NT2/D1 (cell line): ENCODE data around the gene ESR2.

Experiments used
- DNase-seq: peaks from one replicate; pipeline ENCODE4 v3.0.0-alpha.2; 2011; ENCODE audit warnings: low read depth, low spot score
- H3K27me3 ChIP-seq: 2 replicates; pipeline ENCODE4 v1.6.0; 2011; ENCODE audit warnings: mild to moderate bottlenecking; ENCODE audit not compliant: insufficient read length, insufficient read depth
- H3K36me3 ChIP-seq: 2 replicates; pipeline ENCODE4 v1.6.1; 2011; ENCODE audit warnings: mild to moderate bottlenecking, low read length, mixed read lengths; ENCODE audit not compliant: insufficient read depth, insufficient read length
- H3K4me1 ChIP-seq: 2 replicates; pipeline ENCODE4 v1.5.1; 2011; ENCODE audit not compliant: insufficient read depth, insufficient read length
- H3K4me3 ChIP-seq: 2 replicates; pipeline ENCODE4 v1.5.1; 2011; ENCODE audit warnings: low read depth; ENCODE audit not compliant: insufficient read length
- H3K9ac ChIP-seq: 2 replicates; pipeline ENCODE4 v1.6.0; 2011; ENCODE audit warnings: low read depth; ENCODE audit not compliant: insufficient read length
- H3K9me3 ChIP-seq: 2 replicates; pipeline ENCODE4 v1.5.1; 2011; ENCODE audit warnings: mild to moderate bottlenecking, low read length; ENCODE audit not compliant: insufficient read depth
- SUZ12 ChIP-seq: IDR thresholded peaks from 2 replicates; pipeline ENCODE4 v1.6.1; 2011; ENCODE audit not compliant: insufficient read length, insufficient read depth; ENCODE audit errors: extremely low read depth
- YY1 ChIP-seq: IDR thresholded peaks from 2 replicates; pipeline ENCODE4 v1.6.1; 2011; ENCODE audit not compliant: insufficient read length, insufficient read depth
- ZNF274 ChIP-seq: IDR thresholded peaks from 2 replicates; pipeline ENCODE4 v1.6.1; 2011; ENCODE audit warnings: mild to moderate bottlenecking, low read depth, low read length

Gene ESR2

GRCh38 chr14:64220056-64220455, 74.1 kb downstream of the ESR2 start:
- no peak overlapping the region for H3K9ac ChIP-seq
- no peaks in the 10 kb centered on the region for H3K9me3 ChIP-seq
- TF ChIP-seq YY1 (no peak), ZNF274 (no peak), SUZ12 (no peak)
- H3K27me3 ChIP-seq = no peaks in the 10 kb centered on the region
- DNase-seq = no peak
- H3K4me1 ChIP-seq = no peaks in the 10 kb centered on the region
- no peak overlapping the region for H3K4me3 ChIP-seq
- peaks cover 73% of the 10 kb centered on the region for H3K36me3 ChIP-seq

- no peaks in the 10 kb centered on the region for H3K4me1 ChIP-seq
- no peaks in the 10 kb centered on the region for H3K27me3 ChIP-seq
- peaks cover 77% of the 10 kb centered on the region for H3K36me3 ChIP-seq
- DNase-seq = no peak
- H3K9ac ChIP-seq = no peak overlapping the region
- no peak overlapping the region for H3K4me3 ChIP-seq
- H3K9me3 ChIP-seq = no peaks in the 10 kb centered on the region
- TF ChIP-seq YY1 = no peak
- TF ChIP-seq SUZ12 = no peak
- no peak for TF ChIP-seq ZNF274
Measured at GRCh38 chr14:64218344-64219240, 75.6 kb downstream of the ESR2 start.

DNA sequence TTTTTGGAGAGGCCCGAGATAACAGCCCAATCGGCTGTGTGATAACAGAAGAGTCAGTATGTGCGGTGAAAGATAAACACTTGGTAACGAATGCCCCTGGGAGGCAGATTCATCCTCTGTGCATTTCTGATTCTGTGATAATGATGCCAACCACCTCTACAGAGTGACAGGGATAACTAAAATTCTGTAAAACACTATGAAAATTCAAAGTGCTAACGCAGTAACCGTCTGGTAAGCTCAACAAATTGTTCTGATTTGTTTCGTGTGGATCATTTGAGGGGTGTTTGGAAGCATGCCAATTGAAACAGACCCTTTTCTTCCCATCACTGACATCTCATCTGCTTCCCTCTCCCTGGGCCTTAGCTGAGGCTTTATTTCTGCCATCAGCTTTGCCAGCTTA, 76.3 kb downstream of the ESR2 start:
- Histone ChIP-seq H3K9me3 (no peaks in the 10 kb centered on the region), H3K4me1 (no peaks in the 10 kb centered on the region), H3K9ac (no peak overlapping the region), H3K27me3 (no peaks in the 10 kb centered on the region), H3K4me3 (no peak overlapping the region), H3K36me3 (peaks cover 69% of the 10 kb centered on the region)
- no peak for DNase-seq
- TF ChIP-seq YY1 (no peak), SUZ12 (no peak), ZNF274 (no peak)

GRCh38 chr14:64217308-64217707, 76.9 kb downstream of the ESR2 start:
- Histone ChIP-seq H3K36me3 (peaks cover 67% of the 10 kb centered on the region), H3K9me3 (no peaks in the 10 kb centered on the region), H3K4me1 (no peaks in the 10 kb centered on the region), H3K27me3 (no peaks in the 10 kb centered on the region), H3K9ac (no peak overlapping the region), H3K4me3 (no peak overlapping the region)
- TF ChIP-seq YY1 (no peak), ZNF274 (no peak), SUZ12 (no peak)
- DNase-seq = no peak

DNA sequence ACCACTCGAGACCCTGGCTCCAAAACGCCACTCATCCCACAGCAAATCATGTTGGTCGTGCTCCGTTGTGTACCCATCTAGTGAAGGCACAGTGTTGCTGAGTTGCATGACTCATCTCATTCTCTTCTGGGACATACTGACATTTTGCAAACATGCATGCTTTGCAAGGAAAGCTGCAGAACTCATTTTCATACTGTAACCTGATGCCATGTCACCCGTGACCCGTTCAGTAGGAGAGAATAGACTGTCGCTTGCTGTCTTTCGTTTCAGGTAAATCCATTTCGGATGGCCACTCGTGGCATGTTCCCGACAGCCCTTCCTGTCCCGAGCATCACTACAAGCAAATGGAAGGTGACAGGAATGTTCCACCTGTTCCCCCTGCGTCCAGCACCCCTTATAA, 78.2 kb downstream of the ESR2 start:
- no peak for DNase-seq
- Histone ChIP-seq H3K27me3 (no peaks in the 10 kb centered on the region), H3K4me3 (no peak overlapping the region), H3K36me3 (peaks cover 68% of the 10 kb centered on the region), H3K4me1 (no peaks in the 10 kb centered on the region), H3K9me3 (no peaks in the 10 kb centered on the region), H3K9ac (no peak overlapping the region)
- no peak for TF ChIP-seq YY1
- no peak for TF ChIP-seq SUZ12
- TF ChIP-seq ZNF274 = no peak

- Histone ChIP-seq H3K4me1 (no peaks in the 10 kb centered on the region), H3K9me3 (no peaks in the 10 kb centered on the region), H3K36me3 (peaks cover 62% of the 10 kb centered on the region), H3K27me3 (no peaks in the 10 kb centered on the region), H3K9ac (no peak overlapping the region), H3K4me3 (no peak overlapping the region)
- no peak for DNase-seq
- no peak for TF ChIP-seq ZNF274
- no peak for TF ChIP-seq YY1
- TF ChIP-seq SUZ12 = no peak
Measured at GRCh38 chr14:64215274-64215673, 78.9 kb downstream of the ESR2 start.

DNA sequence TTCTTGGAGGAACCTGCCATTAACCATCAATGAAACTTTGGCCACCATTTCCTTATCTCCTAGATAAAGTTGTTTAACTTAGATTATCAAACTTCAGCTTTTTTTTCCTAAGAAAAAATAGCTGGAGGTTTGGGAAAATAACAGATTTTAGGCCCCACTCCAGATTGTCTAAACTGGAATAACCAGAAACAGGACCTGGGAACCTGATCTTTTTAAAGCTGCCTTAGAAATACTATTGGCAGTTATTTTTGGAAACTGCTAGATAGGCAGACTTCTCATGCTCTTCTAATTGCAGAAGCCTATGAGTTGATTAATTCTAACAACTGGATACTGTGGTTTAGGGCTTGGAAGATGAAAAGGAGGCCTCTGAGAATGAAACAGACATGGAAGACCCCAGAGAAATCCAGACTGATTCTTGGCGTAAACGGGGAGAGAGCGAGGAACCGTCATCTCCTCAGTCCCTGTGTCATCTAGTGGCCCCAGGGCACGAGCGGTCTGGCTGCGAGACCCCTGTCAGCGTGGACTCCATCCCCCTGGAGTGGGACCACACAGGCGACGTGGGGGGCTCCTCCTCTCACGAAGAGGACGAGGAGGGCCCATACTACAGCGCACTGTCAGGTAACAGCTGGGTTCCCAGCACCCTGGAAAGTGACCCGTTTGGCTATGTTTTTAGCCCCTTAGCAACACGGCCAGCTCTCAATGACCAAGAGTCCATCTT, 80.2 kb downstream of the ESR2 start:
- TF ChIP-seq YY1 (no peak), ZNF274 (no peak), SUZ12 (no peak)
- no peak overlapping the region for H3K4me3 ChIP-seq
- no peaks in the 10 kb centered on the region for H3K9me3 ChIP-seq
- H3K9ac ChIP-seq = no peak overlapping the region
- no peaks in the 10 kb centered on the region for H3K27me3 ChIP-seq
- peaks cover 62% of the 10 kb centered on the region for H3K36me3 ChIP-seq
- no peaks in the 10 kb centered on the region for H3K4me1 ChIP-seq
- no peak for DNase-seq

DNA sequence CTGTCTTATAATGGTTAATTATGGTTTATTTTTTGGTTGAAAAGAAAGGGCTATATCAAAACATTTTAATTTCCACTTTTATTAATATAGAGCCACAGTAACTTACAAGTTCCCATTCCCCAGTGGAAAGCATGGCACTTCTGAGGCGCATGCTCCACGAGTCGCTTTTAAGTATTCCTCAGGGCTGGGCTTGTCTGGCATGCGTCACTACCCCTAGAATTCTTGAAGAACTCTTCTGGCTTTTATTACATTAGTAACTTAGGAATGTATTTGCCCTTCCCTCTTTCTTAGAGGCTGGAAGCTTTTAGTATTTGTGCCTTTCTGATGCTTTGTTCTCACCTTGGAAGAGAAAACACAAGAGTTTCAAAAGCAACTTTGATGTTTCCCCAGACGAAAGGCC, 81.1 kb downstream of the ESR2 start:
- no peaks in the 10 kb centered on the region for H3K4me1 ChIP-seq
- DNase-seq = no peak
- H3K36me3 ChIP-seq = peaks cover 68% of the 10 kb centered on the region
- no peaks in the 10 kb centered on the region for H3K27me3 ChIP-seq
- no peak overlapping the region for H3K4me3 ChIP-seq
- TF ChIP-seq YY1 = no peak
- TF ChIP-seq ZNF274 = no peak
- no peak for TF ChIP-seq SUZ12
- no peaks in the 10 kb centered on the region for H3K9me3 ChIP-seq
- H3K9ac ChIP-seq = no peak overlapping the region
